ENCODE data around the gene MCEMP1.

- TF ChIP-seq CTCF (IDR thresholded peaks at IDR 0.05; ENCODE audit: poor library complexity, severe bottlenecking) (no peak), TAF1 (IDR thresholded peaks at IDR 0.05; ENCODE audit: low read depth) (no peak), EZH2 (IDR thresholded peaks at IDR 0.05; ENCODE audit: borderline replicate concordance, insufficient read depth, low read length, poor library complexity, severe bottlenecking) (no peak)
Measured at GRCh38 chr19:7637374-7638256, 39.3 kb upstream of the MCEMP1 start.
